Stimulated activated effector memory CD8-positive, alpha-beta T cell treated with anti-CD3 and anti-CD28 coated beads, Interleukin-12 subunit alpha, Interleukin-12 subunit beta, amount 100 ng/mL, for 72 hours (primary cell): ENCODE measurements around the gene CMPK2.
"Not testable (repeated sequence)": the region's sequence is repeated elsewhere in the genome, so short reads cannot be mapped to it uniquely, and the experiment has no call there.

Experiments
- ATAC-seq: fragments of 150-1000 bp; cut with Tn5 transposase; 2 replicates; pipeline ENCODE4 v1.10.0; 2021
- DNase-seq, 2 donors: peaks; one replicate each; pipeline ENCODE4 v3.0.0; 2021 to 2022; ENCODE audit warnings: low spot score in 2 of 2
- H3K27ac Mint-ChIP-seq: one replicate; pipeline ENCODE4 v1.8.0; 2022; ENCODE audit warnings: mild to moderate bottlenecking, mixed read lengths
- H3K36me3 Mint-ChIP-seq: one replicate; pipeline ENCODE4 v1.8.0; 2022; ENCODE audit warnings: mild to moderate bottlenecking, mixed read lengths
- H3K4me1 Mint-ChIP-seq: one replicate; pipeline ENCODE4 v1.8.0; 2022; ENCODE audit warnings: mixed read lengths
- H3K4me3 Mint-ChIP-seq: one replicate; pipeline ENCODE4 v1.8.0; 2022; ENCODE audit warnings: mild to moderate bottlenecking, mixed read lengths
- H3K9me3 Mint-ChIP-seq: one replicate; pipeline ENCODE4 v1.8.0; 2022; ENCODE audit warnings: mixed read lengths

The CMPK2 gene

GRCh38 chr2:6864923-6865345 is 773 bp downstream of the CMPK2 start:
- Mint-ChIP-seq H3K4me1 (peaks cover 8% of the 10 kb centered on the region), H3K4me3 (peak overlapping the region; percentile 88), H3K36me3 (no peaks in the 10 kb centered on the region), H3K27ac (no peak overlapping the region), H3K9me3 (peaks cover 5% of the 10 kb centered on the region)
- ATAC-seq (peak; percentile 30), DNase-seq (no peak)

GRCh38 chr2:6864231-6864754 is 1.4 kb downstream of the CMPK2 start:
- Mint-ChIP-seq H3K36me3 (no peaks in the 10 kb centered on the region), H3K27ac (no peak overlapping the region), H3K4me3 (peak overlapping the region; percentile 88), H3K4me1 (peaks cover 8% of the 10 kb centered on the region), H3K9me3 (peaks cover 5% of the 10 kb centered on the region)
- no peak for ATAC-seq
- DNase-seq, result no peak

DNA sequence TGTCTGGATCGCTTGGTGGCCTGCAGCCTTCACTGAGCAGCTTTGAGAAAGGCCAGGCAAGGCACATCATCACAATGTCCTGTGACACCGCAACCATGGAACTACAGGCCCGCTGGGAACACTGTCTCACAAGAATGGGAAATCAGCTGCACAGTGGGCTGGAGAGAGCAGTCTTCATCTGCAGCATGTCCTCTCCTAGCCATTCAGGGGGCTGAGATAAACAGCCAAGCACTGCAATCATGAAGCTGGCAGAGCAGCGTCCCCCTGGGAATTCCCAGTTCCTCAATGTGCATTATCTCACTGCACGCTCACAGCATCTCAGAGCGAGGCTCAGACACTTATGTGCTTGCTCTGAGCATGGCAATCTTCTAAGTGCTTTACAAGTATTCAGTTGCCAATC is 1.9 kb downstream of the CMPK2 start:
- H3K27ac Mint-ChIP-seq, result no peak overlapping the region
- no peak for DNase-seq

GRCh38 chr2:6860296-6860695 is 5.4 kb downstream of the CMPK2 start:
- Mint-ChIP-seq H3K9me3 (peaks cover 10% of the 10 kb centered on the region), H3K27ac (no peak overlapping the region), H3K4me1 (no peaks in the 10 kb centered on the region), H3K36me3 (peaks cover 4% of the 10 kb centered on the region), H3K4me3 (no peak overlapping the region)
- no peak for DNase-seq
- no peak for ATAC-seq

More for the DNA sequence above, 1.9 kb downstream of the CMPK2 start:
- H3K9me3 Mint-ChIP-seq, result peaks cover 7% of the 10 kb centered on the region
- peaks cover 8% of the 10 kb centered on the region for H3K4me1 Mint-ChIP-seq
- peaks cover 1% of the 10 kb centered on the region for H3K36me3 Mint-ChIP-seq
- H3K4me3 Mint-ChIP-seq, result no peak overlapping the region
- no peak for ATAC-seq

GRCh38 chr2:6858466-6859027 is 7.2 kb downstream of the CMPK2 start:
- ATAC-seq, H3K4me3 Mint-ChIP-seq, H3K27ac Mint-ChIP-seq: not testable (repeated sequence)

GRCh38 chr2:6856548-6856920 is 9.2 kb downstream of the CMPK2 start:
- no peak for ATAC-seq
- Mint-ChIP-seq H3K27ac (no peak overlapping the region), H3K9me3 (peaks cover 10% of the 10 kb centered on the region), H3K4me3 (no peak overlapping the region), H3K36me3 (peaks cover 4% of the 10 kb centered on the region), H3K4me1 (no peaks in the 10 kb centered on the region)
- DNase-seq, result no peak

More at GRCh38 chr2:6858466-6859027, 7.2 kb downstream of the CMPK2 start:
- H3K4me1 Mint-ChIP-seq, H3K36me3 Mint-ChIP-seq, DNase-seq: not testable (repeated sequence)
- peaks cover 10% of the 10 kb centered on the region for H3K9me3 Mint-ChIP-seq

- H3K27ac Mint-ChIP-seq, result no peak overlapping the region
These were observed 9.7 kb downstream of the CMPK2 start for GRCh38 chr2:6855860-6856547.

GRCh38 chr2:6854416-6854815 is 11.3 kb downstream of the CMPK2 start:
- Mint-ChIP-seq H3K36me3 (peaks cover 4% of the 10 kb centered on the region), H3K4me3 (no peak overlapping the region), H3K27ac (no peak overlapping the region), H3K4me1 (no peaks in the 10 kb centered on the region), H3K9me3 (peaks cover 5% of the 10 kb centered on the region)
- no peak for DNase-seq
- no peak for ATAC-seq

More at GRCh38 chr2:6855860-6856547, 9.7 kb downstream of the CMPK2 start:
- peaks cover 10% of the 10 kb centered on the region for H3K9me3 Mint-ChIP-seq
- DNase-seq (no peak), ATAC-seq (no peak)
- no peak overlapping the region for H3K4me3 Mint-ChIP-seq
- peaks cover 4% of the 10 kb centered on the region for H3K36me3 Mint-ChIP-seq
- H3K4me1 Mint-ChIP-seq, result no peaks in the 10 kb centered on the region

DNA sequence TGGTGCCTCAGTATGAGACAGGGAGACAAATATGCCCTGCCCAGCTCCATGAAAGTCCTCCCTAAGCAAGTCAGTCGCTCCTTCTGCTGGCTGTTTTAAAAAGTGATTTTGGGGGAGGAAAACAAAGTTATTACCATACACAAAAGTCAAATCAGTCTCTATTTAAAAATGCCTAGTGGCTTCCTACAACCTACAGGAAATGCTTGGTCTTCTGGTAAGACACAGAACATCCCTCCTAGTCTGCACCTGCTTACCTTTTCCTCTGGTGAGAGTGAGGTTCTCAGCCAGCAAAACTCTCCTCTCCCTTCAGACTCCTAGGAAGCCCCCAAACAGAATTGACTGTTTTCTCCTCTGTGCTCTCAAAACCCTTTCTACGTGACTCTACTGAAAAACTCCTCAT is 13.5 kb downstream of the CMPK2 start:
- no peak overlapping the region for H3K27ac Mint-ChIP-seq
- ATAC-seq (no peak), DNase-seq (no peak)
- peaks cover 11% of the 10 kb centered on the region for H3K9me3 Mint-ChIP-seq
- H3K4me1 Mint-ChIP-seq, result no peaks in the 10 kb centered on the region
- H3K4me3 Mint-ChIP-seq, result no peak overlapping the region
- H3K36me3 Mint-ChIP-seq, result no peaks in the 10 kb centered on the region

- peaks cover 31% of the 10 kb centered on the region for H3K9me3 Mint-ChIP-seq
- no peak overlapping the region for H3K27ac Mint-ChIP-seq
- H3K4me1 Mint-ChIP-seq, result no peaks in the 10 kb centered on the region
- ATAC-seq, result no peak
- no peaks in the 10 kb centered on the region for H3K36me3 Mint-ChIP-seq
- DNase-seq, result no peak
- H3K4me3 Mint-ChIP-seq, result no peak overlapping the region
These were observed 18.6 kb downstream of the CMPK2 start for GRCh38 chr2:6846967-6847681.

DNA sequence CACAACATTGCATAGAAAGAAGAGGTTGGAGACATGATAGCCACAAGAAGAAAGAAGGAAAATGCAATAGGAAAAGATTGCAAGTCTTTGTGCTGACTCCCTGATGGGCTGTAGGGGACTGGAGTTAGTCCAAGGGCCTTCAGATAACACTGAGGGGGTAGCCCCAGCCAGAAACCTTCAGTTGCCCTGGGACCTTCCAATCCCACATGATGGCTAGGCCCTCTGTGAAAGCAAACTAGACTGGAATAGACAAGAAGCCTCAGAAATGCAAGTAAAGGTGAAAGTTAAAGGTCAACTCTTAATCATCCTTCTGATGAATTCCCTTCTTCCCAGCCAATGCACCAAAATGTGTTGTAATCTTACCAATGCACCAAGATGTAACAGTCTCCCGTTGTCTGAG is 19.2 kb downstream of the CMPK2 start:
- no peaks in the 10 kb centered on the region for H3K36me3 Mint-ChIP-seq
- no peak overlapping the region for H3K4me3 Mint-ChIP-seq
- H3K27ac Mint-ChIP-seq, result no peak overlapping the region
- DNase-seq (no peak), ATAC-seq (no peak)
- no peaks in the 10 kb centered on the region for H3K4me1 Mint-ChIP-seq
- H3K9me3 Mint-ChIP-seq, result peaks cover 31% of the 10 kb centered on the region

GRCh38 chr2:6845903-6846302 is 19.8 kb downstream of the CMPK2 start:
- H3K9me3 Mint-ChIP-seq, result peaks cover 31% of the 10 kb centered on the region

GRCh38 chr2:6845312-6845711 is 20.4 kb downstream of the CMPK2 start:
- peaks cover 31% of the 10 kb centered on the region for H3K9me3 Mint-ChIP-seq
- H3K27ac Mint-ChIP-seq, result no peak overlapping the region
- ATAC-seq (no peak), DNase-seq (peak in 1 of 2 donors; percentile 54)
- no peak overlapping the region for H3K4me3 Mint-ChIP-seq
- H3K4me1 Mint-ChIP-seq, result no peaks in the 10 kb centered on the region
- no peaks in the 10 kb centered on the region for H3K36me3 Mint-ChIP-seq

More at GRCh38 chr2:6845903-6846302, 19.8 kb downstream of the CMPK2 start:
- no peak for DNase-seq
- ATAC-seq, result no peak
- H3K4me1 Mint-ChIP-seq, result no peaks in the 10 kb centered on the region
- no peak overlapping the region for H3K4me3 Mint-ChIP-seq
- no peak overlapping the region for H3K27ac Mint-ChIP-seq
- H3K36me3 Mint-ChIP-seq, result no peaks in the 10 kb centered on the region

- Mint-ChIP-seq H3K4me1 (no peaks in the 10 kb centered on the region), H3K36me3 (no peaks in the 10 kb centered on the region), H3K9me3 (peaks cover 24% of the 10 kb centered on the region), H3K27ac (no peak overlapping the region), H3K4me3 (no peak overlapping the region)
- DNase-seq (no peak), ATAC-seq (no peak)
These were observed 24.0 kb downstream of the CMPK2 start for GRCh38 chr2:6841537-6842287.

GRCh38 chr2:6838673-6839319 is 26.9 kb downstream of the CMPK2 start:
- H3K4me1 Mint-ChIP-seq, result no peaks in the 10 kb centered on the region
- H3K36me3 Mint-ChIP-seq, result no peaks in the 10 kb centered on the region
- peaks cover 16% of the 10 kb centered on the region for H3K9me3 Mint-ChIP-seq
- no peak for DNase-seq
- H3K27ac Mint-ChIP-seq, result no peak overlapping the region
- no peak for ATAC-seq
- no peak overlapping the region for H3K4me3 Mint-ChIP-seq
